ENCODE measurements around the gene IFNAR1.
A peak's percentile ranks its signal among the peaks of the same experiment; 100 is the strongest.
"Not testable (repeated sequence)": the region's sequence is repeated elsewhere in the genome, so short reads cannot be mapped to it uniquely, and the experiment has no call there.

Gene IFNAR1

GRCh38 chr21:33348706-33349105 is 23.9 kb downstream of the IFNAR1 start:
- DNase-seq (ENCODE audit: low spot score) = peak; percentile 41

- no peak for DNase-seq (ENCODE audit: low spot score)
Observed at GRCh38 chr21:33350676-33351075, 25.9 kb downstream of the IFNAR1 start.

GRCh38 chr21:33355355-33355754 is 30.6 kb downstream of the IFNAR1 start:
- no peak for DNase-seq (ENCODE audit: low spot score)

DNA sequence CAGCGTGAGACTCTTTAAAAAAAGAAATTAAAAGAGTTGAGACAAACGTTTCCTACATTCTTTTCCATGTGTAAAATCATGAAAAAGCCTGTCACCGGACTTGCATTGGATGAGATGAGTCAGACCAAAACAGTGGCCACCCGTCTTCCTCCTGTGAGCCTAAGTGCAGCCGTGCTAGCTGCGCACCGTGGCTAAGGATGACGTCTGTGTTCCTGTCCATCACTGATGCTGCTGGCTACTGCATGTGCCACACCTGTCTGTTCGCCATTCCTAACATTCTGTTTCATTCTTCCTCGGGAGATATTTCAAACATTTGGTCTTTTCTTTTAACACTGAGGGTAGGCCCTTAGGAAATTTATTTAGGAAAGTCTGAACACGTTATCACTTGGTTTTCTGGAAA is 31.2 kb downstream of the IFNAR1 start:
- no peak for DNase-seq (ENCODE audit: low spot score)

DNA sequence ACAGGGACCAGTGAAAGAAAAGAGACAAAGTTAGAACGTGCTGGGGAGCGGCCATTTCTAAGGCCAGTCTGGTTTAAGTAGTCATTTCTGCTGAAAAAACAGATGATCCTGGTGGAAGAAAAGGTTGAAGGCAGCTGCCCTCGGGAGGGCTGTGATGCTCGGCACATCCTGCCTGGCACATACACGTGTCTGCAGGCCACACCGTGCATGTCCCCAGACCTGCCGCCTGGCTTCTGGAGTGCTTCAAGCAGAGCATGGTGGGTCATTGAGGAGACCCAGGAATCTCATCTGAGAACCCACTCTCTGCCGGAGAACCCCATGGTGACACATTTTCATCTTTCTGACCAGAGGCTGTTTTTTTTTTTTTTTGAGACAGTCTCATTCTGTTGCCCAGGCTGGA is 32.4 kb downstream of the IFNAR1 start:
- no peak for DNase-seq (ENCODE audit: low spot score)

DNA sequence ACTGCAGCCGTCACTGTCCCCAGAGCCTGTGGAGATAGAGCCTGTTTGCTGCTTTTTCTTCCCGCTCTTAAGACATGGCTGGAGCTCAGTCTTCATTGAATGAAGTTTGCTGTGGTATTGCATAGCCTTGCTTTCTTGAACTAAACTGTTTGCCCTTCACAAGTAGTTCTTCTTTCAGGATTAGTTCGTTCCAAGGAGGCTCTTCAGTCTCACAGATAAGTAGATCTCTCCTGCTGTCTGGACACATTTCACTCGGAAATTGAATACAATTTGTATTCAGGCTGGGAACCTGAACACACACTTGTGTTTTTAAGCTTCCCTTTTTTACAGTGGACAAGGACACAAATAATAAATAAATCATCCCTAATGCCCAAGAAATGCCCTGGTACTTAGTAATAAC is 34.7 kb downstream of the IFNAR1 start:
- no peak for DNase-seq (ENCODE audit: low spot score)

DNA sequence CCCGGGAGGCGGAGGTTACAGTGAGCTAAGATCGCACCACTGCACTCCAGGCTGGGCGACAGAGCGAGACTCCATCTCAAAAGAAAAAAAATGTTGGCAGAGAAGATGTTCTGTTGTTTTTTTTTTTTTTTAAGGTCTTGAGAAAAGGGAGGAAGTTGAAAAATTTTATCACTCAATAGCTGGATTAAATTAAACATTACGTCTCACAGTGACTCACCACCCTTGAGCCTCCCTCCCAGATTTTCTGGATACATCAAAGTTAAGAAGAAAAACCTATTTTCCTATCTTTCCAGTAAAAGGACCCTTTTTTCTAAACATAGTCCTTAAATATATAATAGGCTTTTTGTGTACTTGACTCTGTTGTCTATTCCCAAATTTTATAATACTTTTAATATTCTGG is 35.5 kb downstream of the IFNAR1 start:
- DNase-seq (ENCODE audit: low spot score) = no peak

DNA sequence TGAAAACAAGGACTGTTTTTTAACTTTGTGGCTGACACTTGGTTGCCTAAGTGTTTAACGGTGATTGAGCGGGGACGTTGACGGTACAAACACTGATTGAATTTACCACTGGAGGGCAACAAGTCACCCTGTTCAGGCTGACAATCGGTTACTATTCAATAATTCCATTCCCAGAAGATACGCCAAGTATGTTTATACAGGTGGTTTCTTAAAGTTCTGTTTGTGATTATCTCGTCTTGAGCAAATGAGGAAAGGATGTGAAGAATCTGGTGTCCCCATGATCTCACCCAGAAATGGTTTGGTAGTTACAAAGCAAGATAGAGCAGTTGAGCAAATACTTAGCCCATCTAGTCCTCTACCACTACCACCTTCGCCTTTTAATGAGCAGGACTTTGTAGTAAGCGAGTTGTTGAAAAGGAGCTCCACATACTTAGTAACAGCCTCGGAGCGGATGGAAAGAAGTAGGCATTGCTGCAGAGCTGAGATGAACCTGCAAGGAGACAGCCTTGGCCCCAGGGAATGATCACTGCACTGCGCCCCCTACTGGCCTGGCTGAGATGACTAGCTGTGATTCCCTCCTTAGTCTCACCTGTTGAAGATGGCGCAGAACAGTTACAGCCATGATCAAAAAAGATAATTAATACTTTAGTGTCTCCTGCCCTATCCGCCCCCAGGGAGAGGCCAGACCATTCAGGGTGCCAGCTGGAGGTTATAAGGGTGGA is 36.3 kb downstream of the IFNAR1 start:
- DNase-seq (ENCODE audit: low spot score) = peak; percentile 71

GRCh38 chr21:33362044-33362555 is 37.3 kb downstream of the IFNAR1 start:
- peak; percentile 54 for DNase-seq (ENCODE audit: low spot score)

- not testable (repeated sequence) for DNase-seq (ENCODE audit: low spot score)
Observed at GRCh38 chr21:33363911-33364609, 39.3 kb downstream of the IFNAR1 start.

- DNase-seq (ENCODE audit: low spot score) = no peak
Observed at GRCh38 chr21:33364830-33365229, 40.1 kb downstream of the IFNAR1 start.

DNA sequence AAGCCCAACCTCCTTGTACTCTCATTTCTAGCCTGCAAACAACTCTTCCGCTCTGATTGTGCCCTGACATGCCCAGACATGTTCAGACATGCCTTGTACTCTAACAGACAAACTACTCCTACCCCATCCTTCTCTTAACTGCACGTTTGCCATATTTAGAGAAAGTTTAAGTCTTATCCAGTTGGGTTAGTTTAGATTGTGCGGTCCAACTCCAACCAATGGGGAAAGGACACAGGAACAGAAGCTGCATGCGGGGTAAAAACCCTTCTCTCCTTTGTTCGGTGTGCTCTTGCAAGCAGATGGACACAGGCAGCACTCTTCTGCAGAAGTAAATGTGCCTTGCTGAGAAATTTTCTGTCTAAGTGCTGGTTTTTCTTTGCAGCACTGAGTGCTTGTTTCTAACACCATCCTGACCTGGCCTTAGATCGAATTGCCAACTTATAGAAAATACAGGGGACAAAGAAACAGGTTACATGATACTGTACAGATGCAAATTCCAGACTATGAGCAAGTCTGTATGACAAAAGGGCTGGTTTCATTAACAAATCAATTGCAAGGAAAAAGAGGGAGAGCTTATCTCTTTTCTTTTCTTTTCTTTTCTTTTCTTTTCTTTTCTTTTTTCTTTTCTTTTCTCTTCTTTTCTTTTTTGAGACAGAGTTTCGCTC is 42.7 kb downstream of the IFNAR1 start:
- no peak for DNase-seq (ENCODE audit: low spot score)

- no peak for DNase-seq (ENCODE audit: low spot score)
Observed at GRCh38 chr21:33368124-33368523, 43.4 kb downstream of the IFNAR1 start.

GRCh38 chr21:33368576-33368975 is 43.8 kb downstream of the IFNAR1 start:
- no peak for DNase-seq (ENCODE audit: low spot score)

DNA sequence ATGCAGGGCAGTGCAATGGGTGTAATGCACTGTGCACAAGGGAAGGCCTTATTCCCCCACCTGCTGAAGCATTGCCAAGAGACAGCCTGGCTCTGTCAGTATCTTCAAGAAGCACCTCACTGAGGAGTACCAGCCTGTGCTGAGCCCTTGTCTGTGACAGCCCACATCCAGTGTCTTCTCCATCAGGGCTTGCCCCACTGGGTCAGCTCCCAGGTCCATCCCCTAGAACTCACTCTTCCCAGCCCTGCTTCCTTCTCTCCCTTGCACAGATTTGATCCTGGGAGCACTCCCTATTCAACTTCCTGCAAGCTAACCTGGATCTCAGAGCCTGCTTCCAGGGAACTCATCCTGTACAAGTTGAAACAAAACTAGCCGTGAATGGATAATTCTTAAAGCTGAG is 44.8 kb downstream of the IFNAR1 start:
- no peak for DNase-seq (ENCODE audit: low spot score)

DNA sequence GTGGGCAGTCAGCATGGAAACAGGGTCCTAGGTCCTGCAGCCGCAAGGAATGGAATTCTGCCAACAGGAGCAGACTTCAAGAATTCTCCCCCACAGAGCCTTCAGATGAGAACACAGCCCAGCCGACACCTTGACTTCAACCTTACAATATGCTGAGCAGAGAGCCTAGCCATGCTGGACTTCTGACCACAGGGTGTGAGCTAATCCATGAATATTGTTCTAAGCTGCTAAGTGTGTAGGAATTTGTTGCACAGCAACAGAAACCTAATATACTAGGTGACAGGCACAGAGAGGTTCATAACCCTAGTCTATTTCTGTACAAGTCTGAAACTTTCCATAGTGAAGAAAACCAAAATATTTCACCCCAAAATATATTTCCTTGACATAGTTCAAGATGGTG is 45.5 kb downstream of the IFNAR1 start:
- no peak for DNase-seq (ENCODE audit: low spot score)

- no peak for DNase-seq (ENCODE audit: low spot score)
Observed at GRCh38 chr21:33371366-33371765, 46.6 kb downstream of the IFNAR1 start.

GRCh38 chr21:33372582-33372981 is 47.8 kb downstream of the IFNAR1 start:
- DNase-seq (ENCODE audit: low spot score) = no peak

DNA sequence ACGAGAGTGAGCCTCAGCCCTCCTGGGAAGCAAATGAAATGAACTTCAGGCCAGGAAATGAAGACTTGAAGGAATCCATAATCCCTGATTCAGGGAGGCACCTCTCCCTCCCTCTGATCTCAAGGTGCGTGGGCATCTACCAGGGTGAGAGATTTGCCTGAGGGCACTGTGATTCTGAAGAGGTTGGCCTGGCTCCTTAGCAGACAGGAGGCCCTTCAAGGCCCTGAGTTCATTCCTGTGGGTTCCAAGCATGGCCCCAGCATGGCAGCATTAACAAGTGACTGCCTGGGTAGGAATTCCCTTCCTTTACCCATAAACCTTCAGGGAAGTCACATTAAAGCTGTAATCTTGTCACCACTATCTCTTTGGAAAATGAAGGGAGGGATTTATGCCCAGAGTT is 48.7 kb downstream of the IFNAR1 start:
- DNase-seq (ENCODE audit: low spot score) = no peak

- DNase-seq (ENCODE audit: low spot score) = no peak
Observed at GRCh38 chr21:33374080-33374449, 49.3 kb downstream of the IFNAR1 start.

- peak; percentile 37 for DNase-seq (ENCODE audit: low spot score)
Observed at GRCh38 chr21:33374450-33375096, 49.8 kb downstream of the IFNAR1 start.

DNA sequence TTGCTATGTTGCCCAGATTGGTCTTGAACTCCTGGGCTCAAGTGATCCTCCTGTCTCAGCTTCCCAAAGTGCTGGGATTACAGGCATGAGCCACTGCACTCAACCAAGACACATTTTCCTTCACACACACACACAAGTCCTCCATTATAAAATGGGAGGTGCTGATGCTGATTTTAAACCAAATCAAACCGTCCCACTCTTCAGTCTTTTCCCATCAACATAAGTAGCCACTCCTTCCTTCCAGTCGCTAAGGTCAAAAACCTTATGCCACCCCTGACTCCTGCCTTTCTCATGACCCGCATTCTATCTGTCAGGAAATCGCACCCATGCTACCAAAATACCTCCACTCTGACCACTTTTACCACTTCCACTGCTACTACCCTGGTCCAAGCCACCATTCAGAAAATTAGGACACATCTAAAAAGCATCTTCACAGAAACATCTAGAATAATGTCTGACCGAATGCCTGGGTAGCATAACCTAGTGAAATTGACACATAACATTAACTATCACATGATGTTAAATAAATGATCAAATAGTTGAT is 50.4 kb downstream of the IFNAR1 start:
- DNase-seq (ENCODE audit: low spot score) = no peak

Measured in cerebellar cortex (tissue), 1 donor.